HG02885 (cell line): ENCODE measurements around the gene CEP170B.

Experiments used
- ATAC-seq: cut with Tn5 transposase; IDR thresholded peaks from one replicate; pipeline ENCODE4 v1.9.1; 2021; ENCODE audit warnings: mild to moderate bottlenecking; ENCODE audit not compliant: unreplicated experiment, poor library complexity

CEP170B gene

GRCh38 chr14:104866451-104867370 is 1.6 kb downstream of the CEP170B start:
- no peak for ATAC-seq

- no peak for ATAC-seq
These were observed 2.4 kb downstream of the CEP170B start for GRCh38 chr14:104867371-104868059.

- no peak for ATAC-seq
These were observed 3.1 kb downstream of the CEP170B start for GRCh38 chr14:104868060-104868740.

- ATAC-seq: no peak
These were observed 3.9 kb downstream of the CEP170B start for GRCh38 chr14:104868811-104869572.

GRCh38 chr14:104869669-104870367 is 4.8 kb downstream of the CEP170B start:
- ATAC-seq: no peak

GRCh38 chr14:104870368-104871144 is 5.5 kb downstream of the CEP170B start:
- no peak for ATAC-seq

GRCh38 chr14:104871145-104871655 is 6.1 kb downstream of the CEP170B start:
- no peak for ATAC-seq

- ATAC-seq: no peak
These were observed 6.8 kb downstream of the CEP170B start for GRCh38 chr14:104871656-104872468.

GRCh38 chr14:104872469-104873341 is 7.6 kb downstream of the CEP170B start:
- ATAC-seq: no peak

- ATAC-seq: no peak
These were observed 8.4 kb downstream of the CEP170B start for GRCh38 chr14:104873380-104874055.

GRCh38 chr14:104874110-104874531 is 9.1 kb downstream of the CEP170B start:
- no peak for ATAC-seq

- no peak for ATAC-seq
These were observed 9.7 kb downstream of the CEP170B start for GRCh38 chr14:104874571-104875411.

- no peak for ATAC-seq
These were observed 10.3 kb downstream of the CEP170B start for GRCh38 chr14:104875412-104875751.

GRCh38 chr14:104875811-104876210 is 10.7 kb downstream of the CEP170B start:
- no peak for ATAC-seq

GRCh38 chr14:104876251-104876699 is 11.2 kb downstream of the CEP170B start:
- ATAC-seq: no peak
